Testis (tissue), 2 donors: ENCODE results near the gene LONP1.

Experiments used
- POLR2A ChIP-seq: fragments of 450-650 bp; IDR thresholded peaks from one replicate; pipeline ENCODE4 v1.6.1; 2017; ENCODE audit warnings: antibody characterized with exemption, mild to moderate bottlenecking, moderate library complexity
- TF ChIP-seq, protein P1 (sequence below), 3 experiments: fragments of 450-650 bp in 2 of 3; fragments of 200-600 bp in 1 of 3; sonication (generic) in 1 of 3; IDR thresholded peaks; one replicate each; pipeline ENCODE4 v1.5.1; 2016 to 2019; ENCODE audit warnings: antibody characterized with exemption in 3 of 3, mild to moderate bottlenecking in 2 of 3, moderate library complexity in 1 of 3

DNA sequence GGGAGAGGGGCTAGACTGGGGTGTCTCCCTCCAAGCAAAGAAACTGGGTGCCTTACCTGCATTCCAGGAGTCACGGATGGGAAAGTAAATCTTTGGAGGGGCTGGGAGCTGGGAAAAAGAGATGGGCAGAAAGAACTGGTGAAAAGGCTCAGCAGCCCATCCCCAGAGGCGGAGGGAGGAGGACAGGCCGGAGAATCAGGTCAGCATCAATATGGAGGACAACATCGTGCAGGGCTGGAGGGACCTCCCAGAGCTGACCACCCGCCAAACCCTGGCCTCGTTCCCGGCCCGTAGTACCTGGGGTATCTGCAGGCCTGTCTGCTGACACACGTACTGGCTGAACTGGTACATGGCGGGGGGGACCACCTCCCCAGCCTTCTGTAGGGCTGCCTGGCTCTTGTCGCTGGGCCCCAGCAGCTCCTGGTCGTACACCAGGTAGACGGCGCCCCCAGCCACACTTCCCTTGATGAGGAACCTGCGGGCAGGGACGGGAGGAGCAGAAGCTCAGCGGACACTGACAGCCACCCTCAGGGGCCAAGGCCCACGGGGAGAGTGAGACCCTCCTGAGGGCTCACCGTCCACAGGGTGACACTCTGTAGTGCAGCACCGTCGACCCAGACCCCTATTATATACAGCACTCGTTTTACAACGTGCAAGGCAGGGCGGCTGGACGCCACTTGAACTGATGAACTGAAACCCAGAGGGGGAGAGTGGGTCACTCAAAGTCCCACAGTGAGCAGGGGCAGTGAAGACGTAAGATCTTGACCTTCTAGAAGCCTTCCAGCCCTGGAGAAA, 40.5 kb downstream of the LONP1 start:
- TF ChIP-seq POLR2A = no peak
- TF ChIP-seq, protein P1, sequence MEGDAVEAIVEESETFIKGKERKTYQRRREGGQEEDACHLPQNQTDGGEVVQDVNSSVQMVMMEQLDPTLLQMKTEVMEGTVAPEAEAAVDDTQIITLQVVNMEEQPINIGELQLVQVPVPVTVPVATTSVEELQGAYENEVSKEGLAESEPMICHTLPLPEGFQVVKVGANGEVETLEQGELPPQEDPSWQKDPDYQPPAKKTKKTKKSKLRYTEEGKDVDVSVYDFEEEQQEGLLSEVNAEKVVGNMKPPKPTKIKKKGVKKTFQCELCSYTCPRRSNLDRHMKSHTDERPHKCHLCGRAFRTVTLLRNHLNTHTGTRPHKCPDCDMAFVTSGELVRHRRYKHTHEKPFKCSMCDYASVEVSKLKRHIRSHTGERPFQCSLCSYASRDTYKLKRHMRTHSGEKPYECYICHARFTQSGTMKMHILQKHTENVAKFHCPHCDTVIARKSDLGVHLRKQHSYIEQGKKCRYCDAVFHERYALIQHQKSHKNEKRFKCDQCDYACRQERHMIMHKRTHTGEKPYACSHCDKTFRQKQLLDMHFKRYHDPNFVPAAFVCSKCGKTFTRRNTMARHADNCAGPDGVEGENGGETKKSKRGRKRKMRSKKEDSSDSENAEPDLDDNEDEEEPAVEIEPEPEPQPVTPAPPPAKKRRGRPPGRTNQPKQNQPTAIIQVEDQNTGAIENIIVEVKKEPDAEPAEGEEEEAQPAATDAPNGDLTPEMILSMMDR (IDR thresholded peaks at IDR 0.05) = no peak
